GM12878 (cell line): Measurements from ENCODE around the gene RNF175.

ENCODE experiments used
- MXI1 ChIP-seq: fragments of 150-350 bp; IDR thresholded peaks from 2 replicates; pipeline ENCODE4 v1.6.1; 2011; ENCODE audit warnings: low read depth, mild to moderate bottlenecking, inconsistent platforms, low read length, improper control_type of control experiment
- TF ChIP-seq, protein P1 (sequence below), 3 experiments: IDR thresholded peaks in 2 of 3; conservative IDR thresholded peaks in 1 of 3; 2 replicates each; pipeline ENCODE4 v1.5.1; 2011; ENCODE audit warnings: low read depth in 3 of 3, low read length in 3 of 3, mild to moderate bottlenecking in 3 of 3, control low read depth in 2 of 3, moderate library complexity in 2 of 3, inconsistent platforms in 1 of 3, mixed read lengths in 1 of 3; ENCODE audit not compliant: control insufficient read depth in 2 of 3, insufficient read depth in 1 of 3; ENCODE audit errors: extremely low read depth in 1 of 3

DNA sequence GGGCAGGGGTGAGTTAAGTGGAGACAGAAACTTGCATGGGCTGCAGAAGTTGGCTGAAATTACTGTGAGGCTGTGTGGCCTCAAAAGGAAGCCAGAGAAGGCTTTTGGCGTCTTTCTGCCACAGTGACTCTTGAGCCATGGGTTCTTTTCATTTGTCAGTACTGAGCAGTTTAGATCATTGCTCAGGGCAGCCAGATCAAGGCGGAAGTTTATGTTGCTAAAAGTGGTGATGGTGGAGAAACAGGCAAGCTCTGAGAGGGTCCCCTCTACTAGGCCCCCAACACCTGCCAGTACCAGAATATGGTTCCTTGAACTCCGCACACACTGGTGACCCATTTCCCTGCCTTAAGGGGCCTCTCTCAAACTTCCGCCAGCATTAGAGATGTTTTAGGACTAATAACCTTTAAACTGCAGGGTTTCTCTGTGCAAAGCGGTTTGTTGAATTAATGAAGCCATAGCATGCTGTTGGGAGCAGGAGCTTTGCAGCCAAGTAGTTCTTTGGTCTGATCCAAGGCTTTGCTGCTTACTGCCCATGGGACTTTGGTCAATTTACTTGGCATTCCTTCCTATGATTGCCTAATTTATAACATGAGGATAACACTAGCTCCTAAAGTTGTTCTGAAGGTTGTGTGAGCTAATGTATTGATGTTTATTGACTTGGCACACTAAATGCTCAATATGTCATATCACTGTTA is 34.5 kb downstream of the RNF175 start:
- TF ChIP-seq, protein P1, sequence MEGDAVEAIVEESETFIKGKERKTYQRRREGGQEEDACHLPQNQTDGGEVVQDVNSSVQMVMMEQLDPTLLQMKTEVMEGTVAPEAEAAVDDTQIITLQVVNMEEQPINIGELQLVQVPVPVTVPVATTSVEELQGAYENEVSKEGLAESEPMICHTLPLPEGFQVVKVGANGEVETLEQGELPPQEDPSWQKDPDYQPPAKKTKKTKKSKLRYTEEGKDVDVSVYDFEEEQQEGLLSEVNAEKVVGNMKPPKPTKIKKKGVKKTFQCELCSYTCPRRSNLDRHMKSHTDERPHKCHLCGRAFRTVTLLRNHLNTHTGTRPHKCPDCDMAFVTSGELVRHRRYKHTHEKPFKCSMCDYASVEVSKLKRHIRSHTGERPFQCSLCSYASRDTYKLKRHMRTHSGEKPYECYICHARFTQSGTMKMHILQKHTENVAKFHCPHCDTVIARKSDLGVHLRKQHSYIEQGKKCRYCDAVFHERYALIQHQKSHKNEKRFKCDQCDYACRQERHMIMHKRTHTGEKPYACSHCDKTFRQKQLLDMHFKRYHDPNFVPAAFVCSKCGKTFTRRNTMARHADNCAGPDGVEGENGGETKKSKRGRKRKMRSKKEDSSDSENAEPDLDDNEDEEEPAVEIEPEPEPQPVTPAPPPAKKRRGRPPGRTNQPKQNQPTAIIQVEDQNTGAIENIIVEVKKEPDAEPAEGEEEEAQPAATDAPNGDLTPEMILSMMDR (IDR thresholded peaks at IDR 0.05 in 2 of 3, conservative IDR thresholded peaks at IDR 0.05 in 1 of 3; ENCODE audit: control insufficient read depth in 2 of 3, extremely low read depth in 1 of 3, insufficient read depth in 1 of 3, low read depth in 3 of 3, low read length in 3 of 3), result no peak
- no peak for TF ChIP-seq MXI1
